K562 (cell line): Measurements from ENCODE around the gene BLVRA. TPM values are rescaled to one million over a fixed set of nuclear protein-coding genes. Genes with fewer than 3 reads are reported as not detected.
A peak's percentile ranks its signal among the peaks of the same experiment; 100 is the strongest.

ENCODE experiments used
- ARID4B ChIP-seq: sonication (generic); formaldehyde crosslinking; IDR thresholded peaks from 2 replicates; pipeline ENCODE4 v1.8.0; 2022; ENCODE audit warnings: mild to moderate bottlenecking, missing genetic modification reagents
- CBFA2T3 ChIP-seq: fragments of 450-650 bp; IDR thresholded peaks from 2 replicates; pipeline ENCODE4 v1.6.1; 2017
- EGR1 ChIP-seq: fragments of 450-650 bp; conservative IDR thresholded peaks from 2 replicates; pipeline ENCODE4 v1.6.1; 2017; ENCODE audit warnings: mild to moderate bottlenecking
- MAFK ChIP-seq: IDR thresholded peaks from 2 replicates; pipeline ENCODE4 v1.6.1; 2011; ENCODE audit warnings: low read length, improper control_type of control experiment
- NONO ChIP-seq, 2 experiments: fragments of 200-400 bp in 1 of 2; fragments of 450-650 bp in 1 of 2; formaldehyde crosslinking in 1 of 2; IDR thresholded peaks; 2 replicates each; pipeline ENCODE4 v1.6.1; 2017; ENCODE audit warnings: low read depth in 2 of 2, mild to moderate bottlenecking in 2 of 2, moderate library complexity in 2 of 2, low read length in 1 of 2
- SIX5 ChIP-seq, 2 experiments: IDR thresholded peaks; 2 replicates each; pipeline ENCODE4 v1.6.1; 2011; ENCODE audit warnings: low read length in 2 of 2, borderline replicate concordance in 1 of 2, low read depth in 1 of 2, mild to moderate bottlenecking in 1 of 2, moderate library complexity in 1 of 2; ENCODE audit not compliant: insufficient read depth in 1 of 2
- ZBTB43 ChIP-seq: sonication (generic); formaldehyde crosslinking; IDR thresholded peaks from 2 replicates; pipeline ENCODE4 v1.8.0; 2023; ENCODE audit warnings: mild to moderate bottlenecking, missing genetic modification reagents
- ZEB2 ChIP-seq: fragments of 450-650 bp; IDR thresholded peaks from 2 replicates; pipeline ENCODE4 v1.6.1; 2016
- ZNF318 ChIP-seq, 2 experiments: fragments of 450-650 bp; IDR thresholded peaks; 2 replicates each; pipeline ENCODE4 v1.6.1; 2016; ENCODE audit warnings: mild to moderate bottlenecking in 2 of 2, borderline replicate concordance in 1 of 2, low read depth in 1 of 2, moderate library complexity in 1 of 2
- ZNF347 ChIP-seq: fragments of 450-650 bp; formaldehyde crosslinking; IDR thresholded peaks from 2 replicates; pipeline ENCODE4 v1.4.0; 2020; ENCODE audit warnings: low read depth, mild to moderate bottlenecking, moderate library complexity
- polyA plus RNA-seq, 8 experiments: library from polyadenylated mRNA; depleted of rRNA in 4 of 8; stranded (reverse) in 5 of 8; unstranded in 3 of 8; fragments of >200 nt; fragmentation: Nextera tagmentation in 2 of 8; fragmentation: Illumina TruSeq in 1 of 8; extraction: Ambion mirVana in 2 of 8; extraction: Trizol in 1 of 8; gene quantifications; 2 replicates each; pipeline versions ENCODE4 v1.2.1 to v1.2.3, GENCODE V29; 2011 to 2014; ENCODE audit warnings: inconsistent platforms in 1 of 8, missing spikeins in 1 of 8
- total RNA-seq, 7 experiments: library from RNA; depleted of rRNA in 6 of 7; stranded (reverse); fragments of >200 nt in 6 of 7; fragmentation: Illumina TruSeq in 2 of 7; extraction: Trizol in 2 of 7; gene quantifications; 2 replicates each; pipeline versions ENCODE4 v1.2.1 to v1.2.3, GENCODE V29; 2011 to 2021; ENCODE audit warnings: low replicate concordance in 1 of 7
- TF ChIP-seq, protein P1 (sequence below): fragments of 250-450 bp; sonication (Bioruptor Pico); IDR thresholded peaks from 2 replicates; pipeline ENCODE4 v1.4.0; 2020

Gene BLVRA
- total and polyA plus RNA-seq, 9 of the 15 experiments (the other 6 are each of a cell fraction or from before 2014, with no cell fraction given), result 48.5 to 147 (median 61.5) TPM

- TF ChIP-seq SIX5 (IDR thresholded peaks at IDR 0.05; ENCODE audit: borderline replicate concordance in 1 of 2, insufficient read depth in 1 of 2, low read depth in 1 of 2, low read length in 2 of 2) (no peak), CBFA2T3 (peak; percentile 60), NONO (IDR thresholded peaks at IDR 0.05; ENCODE audit: low read depth in 2 of 2, low read length in 1 of 2) (no peak), ZBTB43 (CRISPR knock-in tag) (no peak), ARID4B (CRISPR knock-in tag) (no peak), MAFK (no peak), ZNF347 (no peak), EGR1 (peak; percentile 93), ZEB2 (no peak), ZNF318 (IDR thresholded peaks at IDR 0.05; ENCODE audit: borderline replicate concordance in 1 of 2, low read depth in 1 of 2) (no peak)
- TF ChIP-seq, protein P1, sequence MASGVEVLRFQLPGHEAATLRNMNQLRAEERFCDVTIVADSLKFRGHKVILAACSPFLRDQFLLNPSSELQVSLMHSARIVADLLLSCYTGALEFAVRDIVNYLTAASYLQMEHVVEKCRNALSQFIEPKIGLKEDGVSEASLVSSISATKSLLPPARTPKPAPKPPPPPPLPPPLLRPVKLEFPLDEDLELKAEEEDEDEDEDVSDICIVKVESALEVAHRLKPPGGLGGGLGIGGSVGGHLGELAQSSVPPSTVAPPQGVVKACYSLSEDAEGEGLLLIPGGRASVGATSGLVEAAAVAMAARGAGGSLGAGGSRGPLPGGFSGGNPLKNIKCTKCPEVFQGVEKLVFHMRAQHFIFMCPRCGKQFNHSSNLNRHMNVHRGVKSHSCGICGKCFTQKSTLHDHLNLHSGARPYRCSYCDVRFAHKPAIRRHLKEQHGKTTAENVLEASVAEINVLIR (CRISPR knock-in tag), result no peak
Measured at GRCh38 chr7:43764039-43764761, 5.7 kb downstream of the BLVRA start (continued).
